Activated CD4-positive, alpha-beta T cell treated with anti-CD3 and anti-CD28 coated beads for 1 hour (primary cell): ENCODE results near the gene INO80E.

Experiments used
- DNase-seq: peaks from one replicate; pipeline ENCODE4 v3.0.0-alpha.2; 2020

Gene INO80E

DNA sequence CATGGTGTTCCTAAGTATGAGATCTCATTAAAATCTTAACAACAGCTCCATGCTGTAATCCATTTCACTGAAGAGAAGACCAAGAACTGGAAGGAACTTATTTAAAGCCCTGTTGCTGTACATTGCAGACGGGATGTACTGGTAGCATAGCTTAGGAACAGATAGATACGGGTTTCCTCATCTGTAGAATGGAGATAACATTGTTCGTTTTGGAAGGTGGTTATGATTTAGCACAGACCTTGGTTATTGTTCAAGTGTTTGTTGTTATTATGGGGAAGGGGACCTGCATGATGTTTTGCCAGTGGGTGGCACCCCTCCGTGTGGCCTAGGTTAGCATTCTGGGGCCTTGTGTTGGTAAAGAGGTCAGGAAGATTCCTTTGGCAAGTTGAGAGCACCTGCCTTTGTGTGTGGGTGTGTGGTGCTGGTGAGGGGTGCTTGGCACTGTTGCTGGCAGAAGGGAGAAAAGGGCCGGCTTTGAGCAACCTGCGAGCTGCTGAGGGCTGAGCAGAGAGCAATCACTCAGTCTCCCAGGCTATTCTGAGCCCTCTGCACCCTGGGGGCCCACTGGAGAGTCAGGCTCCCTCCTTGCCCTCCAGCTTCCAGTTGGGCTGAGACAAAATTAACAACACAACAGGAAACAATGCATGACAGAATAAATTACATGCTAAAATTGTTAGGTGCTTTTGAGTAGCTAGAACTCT lies 20.1 kb upstream of the INO80E start:
- DNase-seq = no peak

DNA sequence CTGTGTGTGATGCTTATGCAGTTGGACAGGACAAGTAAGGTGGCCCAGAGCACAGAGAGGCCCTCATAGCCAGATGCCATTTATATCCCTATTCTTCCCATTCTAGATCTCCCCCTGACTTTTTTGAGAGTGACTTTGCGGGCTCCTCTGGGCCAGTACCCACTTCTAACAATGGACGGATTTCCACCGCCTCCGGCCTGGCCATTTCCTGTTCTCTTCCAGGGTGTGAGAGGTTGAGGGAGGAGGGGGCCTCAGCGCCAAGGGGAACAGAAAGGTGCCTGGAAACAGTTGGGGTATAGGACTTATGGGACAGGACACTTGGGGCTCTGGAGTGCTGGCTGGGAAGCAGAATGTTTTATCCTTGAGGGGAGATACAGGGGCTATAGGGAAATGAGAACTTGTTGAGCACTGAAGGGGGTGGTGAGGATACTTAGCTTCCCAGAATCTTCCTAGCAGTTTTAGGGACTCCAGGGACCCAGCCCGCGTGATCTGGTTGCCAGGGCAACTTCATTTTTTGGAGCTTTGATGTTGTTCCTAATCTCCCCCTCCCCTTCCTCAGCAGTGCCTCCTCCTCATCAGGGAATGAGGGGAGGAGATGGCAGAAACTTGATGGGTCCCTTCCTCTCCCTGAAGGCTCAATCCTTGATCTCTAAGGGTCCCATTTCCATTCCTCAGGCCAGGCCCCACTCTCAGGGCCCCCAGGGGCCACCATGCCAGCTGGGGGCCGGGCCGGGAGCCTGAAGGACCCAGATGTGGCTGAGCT lies 18.8 kb upstream of the INO80E start:
- no peak for DNase-seq

DNA sequence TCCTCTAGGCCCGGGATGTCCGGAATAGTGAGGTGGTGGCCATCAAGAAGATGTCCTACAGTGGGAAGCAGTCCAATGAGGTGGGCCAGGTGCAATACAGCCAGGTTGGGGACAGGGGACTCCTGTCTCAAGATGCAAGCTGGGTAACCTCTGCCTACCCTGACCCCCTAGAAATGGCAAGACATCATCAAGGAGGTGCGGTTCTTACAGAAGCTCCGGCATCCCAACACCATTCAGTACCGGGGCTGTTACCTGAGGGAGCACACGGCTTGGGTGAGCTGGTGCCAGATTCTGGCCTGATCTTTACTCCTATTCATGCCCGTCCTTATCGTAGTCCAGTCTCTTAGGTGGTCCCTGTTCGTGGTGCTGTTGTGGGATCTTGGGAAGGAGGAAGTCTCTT lies 18.0 kb upstream of the INO80E start:
- no peak for DNase-seq

DNA sequence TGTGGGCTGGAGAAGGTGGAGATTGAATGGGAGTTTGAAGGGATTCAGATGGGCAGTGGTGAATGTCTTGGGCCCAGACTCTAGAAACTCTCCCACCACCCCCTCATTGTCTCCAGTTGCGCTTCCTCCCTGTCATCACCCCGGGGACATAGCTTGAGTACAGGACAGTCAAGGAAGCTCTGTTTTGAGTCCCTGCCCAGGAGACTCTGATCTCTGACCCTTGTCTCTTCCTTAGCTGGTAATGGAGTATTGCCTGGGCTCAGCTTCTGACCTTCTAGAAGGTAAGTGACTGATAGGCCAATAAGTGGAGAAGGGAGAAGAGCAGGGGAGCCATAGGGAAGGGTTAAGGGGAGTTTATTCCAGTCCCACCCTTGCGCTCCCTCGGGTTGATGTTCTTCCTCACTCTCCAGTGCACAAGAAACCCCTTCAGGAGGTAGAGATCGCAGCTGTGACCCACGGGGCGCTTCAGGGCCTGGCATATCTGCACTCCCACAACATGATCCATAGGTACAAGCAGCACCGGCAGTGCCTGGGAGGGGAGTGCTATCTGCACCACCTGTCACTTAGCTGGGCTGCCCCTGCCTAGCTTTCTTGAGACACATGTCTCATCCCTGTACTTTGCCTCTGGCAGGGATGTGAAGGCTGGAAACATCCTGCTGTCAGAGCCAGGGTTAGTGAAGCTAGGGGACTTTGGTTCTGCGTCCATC lies 17.3 kb upstream of the INO80E start:
- DNase-seq = no peak

DNA sequence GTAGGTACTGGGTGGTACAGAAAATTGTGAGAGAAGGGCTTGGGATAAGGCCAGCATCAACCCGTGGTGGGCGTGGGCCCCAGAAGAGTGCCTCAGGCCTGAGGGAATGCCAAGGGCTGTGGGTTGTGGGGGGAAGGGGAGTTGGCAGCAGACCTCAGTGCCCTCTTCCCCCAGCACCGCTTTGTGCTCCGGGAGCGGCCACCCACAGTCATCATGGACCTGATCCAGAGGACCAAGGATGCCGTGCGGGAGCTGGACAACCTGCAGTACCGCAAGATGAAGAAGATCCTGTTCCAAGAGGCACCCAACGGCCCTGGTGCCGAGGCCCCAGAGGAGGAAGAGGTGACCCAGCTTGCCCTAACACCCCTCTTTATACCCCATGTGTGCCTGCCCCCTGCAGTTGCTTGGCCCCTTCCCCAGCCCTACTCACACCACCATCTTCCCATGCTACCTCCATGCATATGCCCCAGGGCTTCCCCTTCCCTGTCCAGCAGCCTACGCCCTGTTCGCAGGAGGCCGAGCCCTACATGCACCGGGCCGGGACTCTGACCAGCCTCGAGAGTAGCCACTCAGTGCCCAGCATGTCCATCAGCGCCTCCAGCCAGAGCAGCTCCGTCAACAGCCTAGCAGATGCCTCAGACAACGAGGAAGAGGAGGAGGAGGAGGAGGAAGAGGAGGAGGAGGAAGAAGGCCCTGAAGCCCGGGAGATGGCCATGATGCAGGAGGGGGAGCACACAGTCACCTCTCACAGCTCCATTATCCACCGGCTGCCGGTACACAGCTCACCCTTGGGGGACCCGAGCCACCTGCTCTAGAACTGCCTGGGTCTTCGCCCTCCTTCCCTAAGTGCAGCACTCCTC lies 13.3 kb upstream of the INO80E start:
- no peak for DNase-seq

DNA sequence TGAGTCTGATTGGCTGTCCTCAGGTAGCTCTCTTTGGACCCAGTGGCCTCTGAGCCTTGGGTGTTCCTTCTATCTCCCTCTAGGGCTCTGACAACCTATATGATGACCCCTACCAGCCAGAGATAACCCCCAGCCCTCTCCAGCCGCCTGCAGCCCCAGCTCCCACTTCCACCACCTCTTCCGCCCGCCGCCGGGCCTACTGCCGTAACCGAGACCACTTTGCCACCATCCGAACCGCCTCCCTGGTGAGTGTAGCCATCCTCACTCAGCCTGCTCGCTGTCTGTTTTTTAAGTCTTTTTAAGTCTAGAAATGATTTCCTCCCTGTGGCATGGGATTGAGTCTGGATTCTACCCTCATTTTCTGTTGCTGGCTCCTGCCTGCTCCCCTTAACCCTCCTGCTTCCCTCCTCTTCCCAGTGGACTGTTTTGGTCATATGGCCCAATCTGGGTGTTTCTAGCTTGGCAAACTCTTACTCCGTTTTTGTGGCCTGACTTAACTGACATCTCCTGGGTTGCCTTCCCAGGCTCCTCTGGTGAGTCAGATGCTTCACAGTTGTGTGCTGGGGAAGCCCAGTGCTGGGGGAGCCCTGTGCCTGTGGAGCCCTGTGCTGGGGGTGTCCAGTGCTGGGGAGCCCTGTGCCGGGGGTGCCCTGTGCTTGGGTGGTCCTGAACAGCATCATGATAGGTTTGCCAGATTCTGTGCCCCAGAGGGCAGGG lies 12.5 kb upstream of the INO80E start:
- DNase-seq = no peak

DNA sequence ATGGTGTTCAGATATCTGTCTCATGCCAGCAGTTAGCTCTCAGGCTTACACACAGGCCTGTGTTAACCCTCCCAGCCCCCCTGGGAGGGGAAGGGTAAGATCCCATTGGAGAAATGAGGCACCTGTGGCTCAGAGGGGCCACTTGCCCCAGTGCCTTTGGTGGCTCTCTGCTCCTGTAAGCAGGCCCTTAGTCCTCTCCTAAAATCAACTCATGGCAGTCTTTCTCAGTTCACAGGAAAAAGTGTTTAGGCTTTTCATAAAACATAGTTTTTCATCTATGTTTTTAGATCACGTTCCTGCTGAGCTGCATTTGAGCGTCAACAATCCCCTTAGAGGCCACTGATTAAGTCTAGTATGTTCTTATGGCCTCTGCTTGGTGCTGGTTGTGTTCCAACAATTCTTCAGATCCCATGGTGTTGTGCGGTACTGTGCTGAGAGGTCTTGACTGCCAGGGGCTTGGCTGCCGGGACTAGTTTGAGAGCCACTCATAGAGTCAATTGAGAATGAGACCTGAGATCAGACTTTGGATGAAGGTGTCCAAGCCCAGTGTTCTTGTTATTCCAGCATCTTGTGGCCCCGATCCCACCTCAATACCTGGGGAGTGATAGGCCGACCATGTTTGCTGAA lies 11.8 kb upstream of the INO80E start:
- DNase-seq = no peak

DNA sequence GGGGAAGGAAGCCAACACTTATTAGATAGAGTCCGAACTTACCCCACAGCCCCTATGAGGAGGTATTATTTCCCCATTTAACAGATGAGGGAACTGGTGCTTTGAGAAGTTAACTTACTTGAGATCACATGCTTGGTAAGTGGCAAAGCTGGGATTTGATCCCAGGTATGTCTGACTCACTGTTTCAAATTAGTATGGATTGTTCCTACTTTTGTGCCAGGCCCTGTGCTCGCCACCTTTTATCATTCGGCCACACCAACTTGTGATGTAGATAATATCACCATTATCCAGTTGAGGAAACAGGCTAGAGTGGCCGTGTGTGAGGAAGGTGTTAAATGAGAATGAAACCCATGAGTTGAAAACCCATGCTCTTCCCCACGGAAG lies 11.3 kb upstream of the INO80E start:
- no peak for DNase-seq

DNA sequence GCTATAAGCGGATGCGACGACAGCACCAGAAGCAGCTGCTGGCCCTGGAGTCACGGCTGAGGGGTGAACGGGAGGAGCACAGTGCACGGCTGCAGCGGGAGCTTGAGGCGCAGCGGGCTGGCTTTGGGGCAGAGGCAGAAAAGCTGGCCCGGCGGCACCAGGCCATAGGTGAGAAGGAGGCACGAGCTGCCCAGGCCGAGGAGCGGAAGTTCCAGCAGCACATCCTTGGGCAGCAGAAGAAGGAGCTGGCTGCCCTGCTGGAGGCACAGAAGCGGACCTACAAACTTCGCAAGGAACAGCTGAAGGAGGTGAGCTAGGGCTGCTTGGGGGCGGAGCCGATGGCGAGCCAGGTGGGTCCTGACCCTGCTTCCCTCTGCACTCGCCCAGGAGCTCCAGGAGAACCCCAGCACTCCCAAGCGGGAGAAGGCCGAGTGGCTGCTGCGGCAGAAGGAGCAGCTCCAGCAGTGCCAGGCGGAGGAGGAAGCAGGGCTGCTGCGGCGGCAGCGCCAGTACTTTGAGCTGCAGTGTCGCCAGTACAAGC lies 10.7 kb upstream of the INO80E start:
- no peak for DNase-seq

DNA sequence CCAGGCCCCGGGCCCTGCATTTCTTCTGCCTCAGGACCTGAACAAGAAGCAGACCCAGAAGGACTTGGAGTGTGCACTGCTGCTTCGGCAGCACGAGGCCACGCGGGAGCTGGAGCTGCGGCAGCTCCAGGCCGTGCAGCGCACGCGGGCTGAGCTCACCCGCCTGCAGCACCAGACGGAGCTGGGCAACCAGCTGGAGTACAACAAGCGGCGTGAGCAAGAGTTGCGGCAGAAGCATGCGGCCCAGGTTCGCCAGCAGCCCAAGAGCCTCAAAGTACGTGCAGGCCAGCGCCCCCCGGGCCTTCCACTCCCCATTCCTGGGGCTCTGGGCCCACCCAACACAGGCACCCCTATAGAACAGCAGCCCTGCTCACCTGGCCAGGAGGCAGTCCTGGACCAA lies 9.8 kb upstream of the INO80E start:
- no peak for DNase-seq

DNA sequence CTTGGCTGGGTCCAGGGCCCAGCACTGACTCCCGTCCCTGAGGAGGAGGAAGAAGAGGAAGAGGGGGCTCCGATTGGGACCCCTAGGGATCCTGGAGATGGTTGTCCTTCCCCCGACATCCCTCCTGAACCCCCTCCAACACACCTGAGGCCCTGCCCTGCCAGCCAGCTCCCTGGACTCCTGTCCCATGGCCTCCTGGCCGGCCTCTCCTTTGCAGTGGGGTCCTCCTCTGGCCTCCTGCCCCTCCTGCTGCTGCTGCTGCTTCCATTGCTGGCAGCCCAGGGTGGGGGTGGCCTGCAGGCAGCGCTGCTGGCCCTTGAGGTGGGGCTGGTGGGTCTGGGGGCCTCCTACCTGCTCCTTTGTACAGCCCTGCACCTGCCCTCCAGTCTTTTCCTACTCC lies 9.1 kb upstream of the INO80E start:
- DNase-seq = no peak

DNA sequence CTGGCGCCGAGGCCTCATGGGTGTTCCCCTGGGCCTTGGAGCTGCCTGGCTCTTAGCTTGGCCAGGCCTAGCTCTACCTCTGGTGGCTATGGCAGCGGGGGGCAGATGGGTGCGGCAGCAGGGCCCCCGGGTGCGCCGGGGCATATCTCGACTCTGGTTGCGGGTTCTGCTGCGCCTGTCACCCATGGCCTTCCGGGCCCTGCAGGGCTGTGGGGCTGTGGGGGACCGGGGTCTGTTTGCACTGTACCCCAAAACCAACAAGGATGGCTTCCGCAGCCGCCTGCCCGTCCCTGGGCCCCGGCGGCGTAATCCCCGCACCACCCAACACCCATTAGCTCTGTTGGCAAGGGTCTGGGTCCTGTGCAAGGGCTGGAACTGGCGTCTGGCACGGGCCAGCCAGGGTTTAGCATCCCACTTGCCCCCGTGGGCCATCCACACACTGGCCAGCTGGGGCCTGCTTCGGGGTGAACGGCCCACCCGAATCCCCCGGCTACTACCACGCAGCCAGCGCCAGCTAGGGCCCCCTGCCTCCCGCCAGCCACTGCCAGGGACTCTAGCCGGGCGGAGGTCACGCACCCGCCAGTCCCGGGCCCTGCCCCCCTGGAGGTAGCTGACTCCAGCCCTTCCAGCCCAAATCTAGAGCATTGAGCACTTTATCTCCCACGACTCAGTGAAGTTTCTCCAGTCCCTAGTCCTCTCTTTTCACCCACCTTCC lies 8.5 kb upstream of the INO80E start:
- no peak for DNase-seq

DNA sequence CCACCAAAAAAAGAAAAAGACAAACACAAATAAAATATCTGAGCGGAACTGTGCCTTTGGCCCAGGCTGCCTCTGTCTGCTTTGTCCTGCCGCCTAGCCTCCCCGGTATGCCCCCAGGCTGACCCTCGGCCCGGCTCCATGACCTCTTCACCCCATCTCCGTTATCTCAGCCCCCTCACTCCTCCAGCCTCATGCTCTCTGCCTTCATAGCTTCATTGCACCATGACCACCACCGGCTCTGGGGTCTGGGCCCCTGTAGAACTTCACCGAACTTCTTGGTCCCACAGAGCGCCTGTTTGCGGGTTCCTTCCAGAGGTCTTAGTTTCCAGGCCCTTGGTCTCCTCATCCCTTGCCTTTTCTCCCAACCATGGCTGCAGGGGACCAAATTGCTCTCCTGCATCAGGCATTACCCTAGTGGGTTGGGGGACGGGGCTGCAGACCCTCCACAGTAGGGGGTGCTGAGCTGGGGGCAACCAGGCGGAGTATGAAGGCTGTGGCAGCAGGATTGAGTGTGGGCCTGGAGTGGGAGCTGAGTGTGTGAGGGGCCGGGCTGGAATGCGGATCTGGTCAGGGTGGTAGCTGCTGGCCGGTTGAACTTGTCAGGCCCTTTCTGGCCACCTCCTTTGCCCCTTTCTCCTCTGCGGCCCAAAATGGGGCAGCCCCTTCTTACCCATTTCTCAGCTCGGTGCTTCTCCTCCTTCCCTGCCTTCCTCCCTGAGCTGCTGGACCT lies 7.5 kb upstream of the INO80E start:
- no peak for DNase-seq

DNA sequence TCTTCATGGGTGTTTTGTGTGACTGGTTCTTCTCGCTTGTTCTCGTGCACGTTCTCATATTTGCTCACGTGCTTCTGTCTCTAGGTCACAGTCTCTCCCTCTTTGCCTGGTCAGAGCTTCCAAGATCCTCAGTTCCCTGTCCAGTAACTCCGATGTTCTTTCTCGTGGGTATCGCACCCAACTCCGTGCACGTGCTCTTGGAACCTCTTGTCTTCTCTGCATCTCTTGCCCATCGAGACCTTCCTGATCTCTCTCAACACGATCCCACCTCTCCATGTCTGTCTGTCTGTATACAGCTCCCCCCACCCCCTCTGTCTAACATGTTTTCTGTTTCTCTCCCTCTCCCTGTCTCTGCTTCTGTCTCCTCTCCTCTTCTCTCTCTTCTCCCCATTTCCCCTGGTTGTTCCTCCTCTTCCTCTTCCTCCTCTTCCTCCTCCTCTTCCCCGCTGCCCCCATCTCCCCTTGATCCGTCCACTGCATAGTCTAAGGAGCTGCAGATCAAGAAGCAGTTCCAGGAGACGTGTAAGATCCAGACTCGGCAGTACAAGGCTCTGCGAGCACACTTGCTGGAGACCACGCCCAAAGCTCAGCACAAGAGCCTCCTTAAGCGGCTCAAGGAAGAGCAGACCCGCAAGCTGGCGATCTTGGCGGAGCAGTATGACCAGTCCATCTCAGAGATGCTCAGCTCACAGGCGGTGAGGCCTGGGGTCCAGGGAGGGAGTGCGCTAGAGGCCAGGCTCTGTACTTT lies 6.8 kb upstream of the INO80E start:
- no peak for DNase-seq

DNA sequence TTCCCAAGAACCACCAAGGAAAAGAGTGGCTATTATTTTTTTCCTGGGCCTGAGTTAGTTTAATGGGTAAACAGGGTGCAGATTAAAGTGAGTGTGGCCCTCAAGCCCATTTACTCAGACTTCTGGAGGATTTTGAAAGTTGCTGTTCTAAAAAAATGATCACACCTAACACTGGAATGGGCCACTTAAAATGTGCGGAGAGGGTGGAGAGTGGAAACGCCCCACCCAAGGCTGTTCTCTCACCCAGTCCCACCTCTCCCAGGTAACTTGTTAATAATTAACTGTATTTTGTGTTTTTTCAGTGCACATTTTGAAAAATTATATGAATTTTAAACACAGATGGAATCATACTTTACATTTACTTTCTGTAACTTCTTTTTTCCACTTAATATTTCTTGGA lies 6.0 kb upstream of the INO80E start:
- no peak for DNase-seq

DNA sequence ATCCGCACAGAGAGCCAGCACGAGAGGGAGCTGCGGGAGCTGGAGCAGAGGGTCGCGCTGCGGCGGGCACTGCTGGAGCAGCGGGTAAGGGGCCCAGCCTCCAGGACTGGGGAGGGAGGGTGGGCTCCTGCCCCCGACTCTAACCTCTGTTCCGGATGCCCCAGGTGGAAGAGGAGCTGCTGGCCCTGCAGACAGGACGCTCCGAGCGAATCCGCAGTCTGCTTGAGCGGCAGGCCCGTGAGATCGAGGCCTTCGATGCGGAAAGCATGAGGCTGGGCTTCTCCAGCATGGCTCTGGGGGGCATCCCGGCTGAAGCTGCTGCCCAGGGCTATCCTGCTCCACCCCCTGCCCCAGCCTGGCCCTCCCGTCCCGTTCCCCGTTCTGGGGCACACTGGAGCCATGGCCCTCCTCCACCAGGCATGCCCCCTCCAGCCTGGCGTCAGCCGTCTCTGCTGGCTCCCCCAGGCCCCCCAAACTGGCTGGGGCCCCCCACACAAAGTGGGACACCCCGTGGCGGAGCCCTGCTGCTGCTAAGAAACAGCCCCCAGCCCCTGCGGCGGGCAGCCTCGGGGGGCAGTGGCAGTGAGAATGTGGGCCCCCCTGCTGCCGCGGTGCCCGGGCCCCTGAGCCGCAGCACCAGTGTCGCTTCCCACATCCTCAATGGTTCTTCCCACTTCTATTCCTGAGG lies 5.0 kb upstream of the INO80E start:
- DNase-seq = no peak

DNA sequence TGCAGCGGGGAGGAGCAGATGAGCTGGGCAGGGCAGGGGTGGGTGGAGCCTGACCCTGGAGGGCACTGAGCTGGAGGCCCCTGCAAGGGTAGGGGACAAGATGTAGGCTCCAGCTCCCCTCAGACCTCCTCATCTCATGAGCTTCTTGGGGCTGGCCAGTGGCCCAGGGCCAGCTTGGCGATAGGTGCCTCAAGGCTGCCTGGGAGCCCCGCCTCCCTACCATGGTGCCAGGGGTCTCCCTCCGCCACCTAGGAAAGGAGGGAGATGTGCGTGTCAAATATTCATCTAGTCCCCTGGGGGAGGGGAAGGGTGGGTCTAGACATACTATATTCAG lies 4.5 kb upstream of the INO80E start:
- DNase-seq = no peak

DNA sequence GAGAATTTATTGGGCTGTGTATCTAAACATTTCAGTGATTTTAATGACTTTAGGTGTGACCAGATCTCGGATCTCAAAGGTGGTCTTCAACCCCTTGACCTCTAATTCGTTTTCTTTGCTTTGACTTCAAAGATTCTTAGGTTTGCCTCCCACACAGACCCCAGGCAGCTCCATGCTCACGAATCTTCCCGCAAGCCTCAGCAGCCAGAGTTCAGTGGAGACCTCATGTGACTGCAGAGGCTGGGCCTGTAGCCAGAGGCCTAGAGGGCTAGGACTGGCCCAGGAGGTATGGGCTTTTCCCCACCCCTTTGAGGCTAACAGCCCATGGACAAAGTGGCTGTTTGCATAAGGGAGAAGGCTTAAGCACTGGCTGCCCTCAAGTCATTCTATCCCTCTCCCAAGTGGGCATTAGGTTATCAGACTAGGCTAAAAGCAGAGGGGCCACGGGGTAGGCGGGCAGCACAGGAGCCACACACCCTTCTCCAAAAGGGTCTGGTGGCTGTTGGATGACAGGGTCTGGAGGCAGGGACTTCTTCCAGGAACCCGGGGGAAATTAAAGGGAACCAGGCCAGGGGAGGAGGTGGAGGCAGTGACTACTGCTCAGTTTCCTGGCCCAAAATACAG lies 3.6 kb upstream of the INO80E start:
- no peak for DNase-seq
